Muscle layer of duodenum (tissue), 2 donors: ENCODE data around the gene WBP4.

Experiments
- H3K27ac ChIP-seq: one replicate; pipeline ENCODE4 v1.7.0; 2013; ENCODE audit warnings: mild to moderate bottlenecking, low read length
- H3K27me3 ChIP-seq: one replicate; pipeline ENCODE4 v1.7.0; 2013; ENCODE audit warnings: low read depth, mild to moderate bottlenecking, control low read depth, low read length
- H3K36me3 ChIP-seq, 2 donors: one replicate each; pipeline ENCODE4 v1.7.0; 2013; ENCODE audit warnings: low read length in 2 of 2, control low read depth in 1 of 2, mild to moderate bottlenecking in 1 of 2; ENCODE audit not compliant: insufficient read depth in 2 of 2, control insufficient read depth in 1 of 2
- H3K4me1 ChIP-seq, 2 donors: one replicate each; pipeline ENCODE4 v1.7.0; 2013; ENCODE audit warnings: low read length in 2 of 2, mild to moderate bottlenecking in 2 of 2, control low read depth in 1 of 2, moderate library complexity in 1 of 2; ENCODE audit not compliant: insufficient read depth in 2 of 2, control insufficient read depth in 1 of 2
- H3K4me3 ChIP-seq, 2 donors: one replicate each; pipeline ENCODE4 v1.7.0; 2013; ENCODE audit warnings: low read length in 2 of 2, low read depth in 1 of 2, mild to moderate bottlenecking in 1 of 2
- H3K9me3 ChIP-seq, 2 donors: one replicate each; pipeline ENCODE4 v1.7.0; 2013; ENCODE audit warnings: low read length in 2 of 2, control low read depth in 1 of 2, mild to moderate bottlenecking in 1 of 2; ENCODE audit not compliant: control insufficient read depth in 1 of 2
- donor health status: healthy.

WBP4 gene

DNA sequence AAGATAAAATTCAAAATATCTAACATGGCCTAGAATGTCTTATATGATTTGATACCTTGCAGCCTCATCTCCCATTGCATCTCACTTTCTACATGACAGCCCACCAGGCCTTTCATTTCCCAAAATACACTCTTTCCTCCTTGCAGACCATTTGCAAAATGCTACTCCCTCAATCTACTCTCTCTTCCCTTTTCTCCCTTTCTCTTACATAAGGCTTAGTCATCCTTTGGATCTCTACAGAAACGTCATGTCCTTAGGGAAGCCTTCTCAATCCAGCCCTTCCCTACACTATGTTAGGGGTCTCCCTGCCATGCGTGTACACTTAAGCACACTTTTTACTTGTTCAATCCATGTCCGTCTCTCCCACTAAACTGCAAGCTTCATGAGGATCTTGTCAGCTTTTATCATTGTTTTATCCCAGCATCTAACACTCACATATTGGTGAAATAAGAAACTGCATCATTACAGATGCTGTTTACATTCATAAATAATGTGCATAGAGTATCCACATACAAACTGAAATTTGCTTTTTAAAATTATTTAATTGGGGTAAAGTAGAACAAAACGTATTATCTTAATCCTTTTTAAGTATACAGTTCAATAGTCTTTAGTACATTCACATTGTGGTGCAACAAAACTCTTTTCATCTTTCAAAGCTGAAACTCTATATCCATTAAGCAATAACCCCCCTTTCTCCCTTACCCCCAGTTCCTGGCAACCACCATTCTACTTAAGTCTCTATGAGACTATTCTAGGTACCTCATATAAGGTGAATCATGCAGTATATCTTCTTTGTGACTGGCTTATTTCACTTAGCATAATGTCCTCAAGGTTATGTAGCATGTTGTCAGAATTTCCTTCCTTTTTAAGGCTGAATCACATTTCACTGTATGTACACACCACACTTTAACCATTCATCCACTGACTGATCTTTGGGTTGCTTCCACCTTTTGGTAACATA is 11.5 kb upstream of the WBP4 start:
- Histone ChIP-seq H3K36me3 (no peaks in the 10 kb centered on the region), H3K9me3 (no peaks in the 10 kb centered on the region), H3K27me3 (no peaks in the 10 kb centered on the region), H3K4me3 (no peak overlapping the region), H3K4me1 (peaks cover 4 to 16% of the 10 kb centered on the region in 2 donors), H3K27ac (no peak overlapping the region)

DNA sequence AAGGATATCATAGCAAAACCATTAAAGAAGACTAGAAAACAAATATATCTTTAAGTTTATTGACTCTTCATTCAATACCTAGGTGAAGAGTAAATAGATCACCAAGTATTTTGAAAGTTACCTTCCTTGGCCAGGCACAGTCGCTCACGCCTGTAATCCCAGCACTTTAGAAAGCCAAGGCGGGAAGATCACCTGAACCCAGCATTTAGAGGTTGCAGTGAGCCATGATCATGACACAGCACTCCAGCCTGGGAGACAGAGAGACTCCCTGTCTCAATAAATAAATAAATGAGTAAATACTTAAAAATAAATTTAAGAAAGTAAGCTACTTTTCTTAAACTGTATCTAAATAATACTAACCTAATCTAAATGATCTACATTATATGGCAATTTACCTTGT is 8.9 kb upstream of the WBP4 start:
- H3K27ac ChIP-seq, result no peak overlapping the region
- H3K36me3 ChIP-seq, result no peaks in the 10 kb centered on the region
- no peak overlapping the region for H3K4me3 ChIP-seq
- H3K9me3 ChIP-seq, result no peaks in the 10 kb centered on the region
- no peaks in the 10 kb centered on the region for H3K27me3 ChIP-seq
- peaks cover 14 to 35% of the 10 kb centered on the region in 2 donors for H3K4me1 ChIP-seq

DNA sequence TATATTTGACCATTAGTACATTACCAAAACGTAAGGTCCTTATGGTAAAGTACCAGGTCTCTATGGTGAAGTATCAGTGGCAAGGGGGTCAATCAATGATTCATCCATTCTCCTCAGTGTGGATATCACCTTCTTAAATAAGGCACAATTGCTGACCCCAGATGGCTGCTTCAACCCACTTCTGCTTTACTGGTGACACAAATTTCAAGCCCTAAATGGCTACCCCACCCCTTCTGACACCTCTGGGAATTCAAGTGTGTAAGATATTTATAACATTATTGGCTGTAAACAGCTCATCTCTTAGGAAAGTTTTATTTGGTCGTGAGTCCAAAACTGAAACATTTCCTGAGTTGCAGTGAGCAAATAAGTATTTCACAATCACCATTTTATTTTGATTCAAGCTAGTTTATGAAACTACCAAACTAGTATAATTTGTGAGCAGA is 7.9 kb upstream of the WBP4 start:
- H3K9me3 ChIP-seq, result no peaks in the 10 kb centered on the region
- H3K4me1 ChIP-seq, result peaks cover 17 to 45% of the 10 kb centered on the region in 2 donors
- H3K4me3 ChIP-seq, result no peak overlapping the region
- no peaks in the 10 kb centered on the region for H3K27me3 ChIP-seq
- H3K36me3 ChIP-seq, result no peaks in the 10 kb centered on the region
- H3K27ac ChIP-seq, result peak overlapping the region; percentile 48

DNA sequence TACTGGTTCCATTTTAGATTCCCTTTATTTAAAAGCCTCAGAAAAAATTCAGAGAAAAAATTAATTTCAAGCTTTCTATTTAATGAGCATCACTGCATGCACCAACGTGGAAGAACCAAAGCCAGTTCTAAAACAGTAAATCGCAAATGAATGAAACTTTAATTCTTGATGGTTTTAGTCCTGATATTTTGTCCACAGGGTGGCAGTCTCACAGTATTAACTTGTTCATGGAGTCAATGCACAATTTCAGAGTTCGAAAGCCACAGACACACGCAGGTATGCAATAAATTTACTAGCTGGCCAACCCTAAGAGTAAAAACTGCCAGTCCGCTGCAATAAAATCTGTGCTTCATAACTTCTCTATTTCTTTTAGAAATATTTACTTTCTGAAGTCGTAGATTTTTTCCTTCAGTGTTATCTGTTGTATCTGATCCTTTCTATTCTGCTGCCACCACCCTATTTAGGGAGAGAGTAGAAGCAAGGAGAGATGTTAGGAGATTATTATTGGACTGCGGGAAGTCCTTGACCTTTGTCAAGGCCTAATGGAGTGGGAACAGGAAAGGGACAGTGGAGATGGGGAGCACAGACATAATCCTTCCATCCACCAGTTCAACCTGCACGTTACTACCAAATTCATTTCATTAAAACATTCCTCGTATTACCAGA is 7.0 kb upstream of the WBP4 start:
- Histone ChIP-seq H3K27ac (peak overlapping the region; percentile 37), H3K4me3 (no peak overlapping the region), H3K4me1 (peaks cover 18 to 53% of the 10 kb centered on the region in 2 donors)

DNA sequence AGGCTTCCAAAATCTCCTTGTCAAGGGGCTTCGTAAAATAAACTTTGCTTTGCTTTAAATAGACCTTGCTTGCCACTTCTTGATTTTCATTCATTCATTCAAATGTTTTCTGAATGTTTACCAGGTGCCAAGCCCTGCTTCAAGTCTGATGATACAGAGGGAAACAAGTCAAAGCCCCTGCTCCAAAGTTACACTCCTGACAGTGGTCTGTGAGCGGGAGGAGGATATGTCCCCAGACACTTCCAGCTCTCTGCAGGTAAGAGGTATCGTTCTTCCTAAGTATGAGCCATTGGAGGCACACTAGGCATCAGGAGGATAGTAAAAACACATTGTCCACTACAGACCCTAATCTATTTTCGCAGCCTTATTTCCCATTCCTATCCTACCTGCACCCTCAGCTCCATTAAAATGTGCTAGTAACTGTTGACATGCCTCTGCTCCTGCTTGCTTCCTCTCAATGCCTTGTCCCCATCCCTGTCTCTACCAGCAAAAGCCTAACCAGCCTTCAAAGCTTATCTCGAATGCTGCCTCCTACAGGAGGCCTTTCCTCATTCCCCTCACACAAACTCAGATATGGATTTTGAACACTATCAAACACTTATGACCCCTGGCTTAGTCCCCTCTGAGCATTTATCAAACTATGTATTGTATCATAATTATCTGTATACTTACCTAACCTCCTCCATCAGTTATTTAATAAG is 6.2 kb upstream of the WBP4 start:
- Histone ChIP-seq H3K9me3 (no peaks in the 10 kb centered on the region), H3K27ac (peak overlapping the region; percentile 27), H3K4me1 (peaks cover 18 to 49% of the 10 kb centered on the region in 2 donors), H3K4me3 (no peak overlapping the region), H3K36me3 (no peaks in the 10 kb centered on the region), H3K27me3 (no peaks in the 10 kb centered on the region)

More for the DNA sequence above, 7.0 kb upstream of the WBP4 start:
- Histone ChIP-seq H3K9me3 (no peaks in the 10 kb centered on the region), H3K36me3 (no peaks in the 10 kb centered on the region), H3K27me3 (no peaks in the 10 kb centered on the region)

DNA sequence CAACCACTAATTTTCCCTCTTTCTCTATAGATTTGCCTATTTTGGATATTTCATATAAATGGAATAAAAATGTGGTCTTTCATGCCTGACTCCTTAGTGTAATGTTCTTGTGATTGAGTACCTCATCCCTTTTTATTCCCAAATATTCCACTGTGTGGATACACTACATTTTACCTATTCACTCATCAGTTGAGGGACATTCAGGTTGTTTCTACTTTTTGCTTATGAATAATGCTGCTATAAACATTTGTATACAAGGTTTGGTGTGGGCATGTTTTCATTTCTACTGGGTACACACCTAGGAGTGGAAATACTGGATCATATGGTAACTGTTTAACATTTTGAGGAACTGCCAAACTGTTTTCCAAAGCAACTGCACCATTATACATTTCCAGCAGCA is 5.1 kb upstream of the WBP4 start:
- no peaks in the 10 kb centered on the region for H3K27me3 ChIP-seq
- H3K36me3 ChIP-seq, result peaks cover 0 to 8% of the 10 kb centered on the region in 2 donors
- peaks cover 18 to 46% of the 10 kb centered on the region in 2 donors for H3K4me1 ChIP-seq
- H3K9me3 ChIP-seq, result no peaks in the 10 kb centered on the region
- H3K27ac ChIP-seq, result no peak overlapping the region
- H3K4me3 ChIP-seq, result no peak overlapping the region

DNA sequence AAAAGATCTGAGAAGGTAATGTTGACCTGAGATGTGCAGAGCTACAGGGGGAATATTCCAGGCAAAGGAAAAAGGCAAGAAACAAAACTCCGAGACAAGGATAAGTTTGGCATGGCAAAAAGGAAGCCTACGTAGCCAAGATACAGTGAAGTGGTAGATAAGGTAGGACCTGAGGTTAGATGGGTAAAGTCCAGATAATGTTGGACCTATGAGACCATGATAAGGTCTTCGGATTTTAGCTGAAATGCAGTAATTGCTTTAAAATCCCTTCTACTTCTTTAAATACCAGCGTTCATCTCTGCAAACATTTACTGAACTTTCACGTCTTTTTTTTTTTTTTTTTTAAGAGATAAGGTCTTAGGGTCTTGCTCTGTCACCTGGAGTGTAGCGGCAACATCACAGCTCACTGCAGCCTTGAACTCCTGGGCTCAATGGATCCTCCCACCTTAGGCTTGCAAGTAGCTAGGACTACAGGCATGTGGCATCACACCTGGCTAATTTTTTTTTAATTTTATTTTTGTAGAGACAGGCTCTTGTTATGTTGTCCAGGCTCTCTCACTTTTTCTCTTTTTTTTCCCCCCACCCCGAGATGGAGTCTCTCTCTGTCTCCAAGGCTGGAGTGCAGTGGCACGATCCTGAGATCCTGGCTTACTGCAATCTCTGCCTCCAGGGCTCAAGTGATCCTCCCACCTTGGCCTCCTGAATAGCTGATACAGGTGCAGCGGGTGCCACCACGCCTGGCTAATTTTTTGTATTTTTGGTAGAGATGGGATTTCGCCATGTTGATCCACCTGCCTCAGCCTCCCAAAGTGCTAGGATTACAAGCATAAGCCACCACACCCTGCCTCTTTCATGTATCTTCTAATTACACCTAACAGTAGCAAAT is 4.2 kb upstream of the WBP4 start:
- H3K27me3 ChIP-seq, result no peaks in the 10 kb centered on the region
- no peak overlapping the region for H3K27ac ChIP-seq
- H3K36me3 ChIP-seq, result peaks cover 0 to 17% of the 10 kb centered on the region in 2 donors
- H3K4me1 ChIP-seq, result peaks cover 18 to 45% of the 10 kb centered on the region in 2 donors
- no peaks in the 10 kb centered on the region for H3K9me3 ChIP-seq
- peak overlapping the region in 1 of 2 donors; percentile 21 for H3K4me3 ChIP-seq

DNA sequence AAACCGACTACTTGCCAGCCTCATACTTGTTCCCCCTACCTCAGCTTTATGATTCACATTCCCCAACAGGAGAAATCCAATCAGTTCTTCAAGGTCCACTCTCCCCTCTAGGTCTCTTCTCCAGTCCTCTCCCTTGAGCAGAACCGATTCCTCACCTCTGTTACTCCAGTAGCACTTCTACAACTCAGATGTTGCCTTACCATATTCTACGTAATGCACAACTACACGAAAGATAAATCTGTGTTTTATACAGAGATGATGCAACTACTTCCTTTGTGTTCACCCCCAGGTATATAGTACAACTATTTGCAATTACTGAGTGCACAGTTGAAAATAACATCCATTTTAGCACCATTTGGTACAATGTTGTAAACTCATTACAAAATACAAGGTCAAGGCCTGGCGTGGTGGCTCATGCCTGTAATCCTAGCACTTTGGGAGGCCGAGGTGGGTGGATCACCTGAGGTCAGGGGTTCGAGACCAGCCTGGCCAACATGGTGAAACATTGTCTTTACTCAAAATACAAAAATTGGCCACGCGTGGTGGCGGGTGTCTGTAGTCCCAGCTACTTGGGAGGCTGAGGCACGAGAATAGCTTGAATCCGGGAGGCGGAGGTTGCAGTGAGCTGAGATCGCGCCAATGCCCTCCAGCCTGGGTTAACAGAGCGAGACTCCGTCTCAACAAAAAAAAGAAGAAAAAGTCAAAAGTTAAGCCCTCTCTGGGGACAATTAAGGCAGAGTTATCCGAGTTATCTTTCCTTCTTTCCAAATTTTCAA is 2.8 kb upstream of the WBP4 start:
- Histone ChIP-seq H3K27ac (peak overlapping the region; percentile 99), H3K4me1 (peaks cover 25 to 55% of the 10 kb centered on the region in 2 donors), H3K4me3 (peak overlapping the region; percentile 71 to 88), H3K9me3 (no peaks in the 10 kb centered on the region), H3K27me3 (no peaks in the 10 kb centered on the region), H3K36me3 (peaks cover 0 to 28% of the 10 kb centered on the region in 2 donors)

DNA sequence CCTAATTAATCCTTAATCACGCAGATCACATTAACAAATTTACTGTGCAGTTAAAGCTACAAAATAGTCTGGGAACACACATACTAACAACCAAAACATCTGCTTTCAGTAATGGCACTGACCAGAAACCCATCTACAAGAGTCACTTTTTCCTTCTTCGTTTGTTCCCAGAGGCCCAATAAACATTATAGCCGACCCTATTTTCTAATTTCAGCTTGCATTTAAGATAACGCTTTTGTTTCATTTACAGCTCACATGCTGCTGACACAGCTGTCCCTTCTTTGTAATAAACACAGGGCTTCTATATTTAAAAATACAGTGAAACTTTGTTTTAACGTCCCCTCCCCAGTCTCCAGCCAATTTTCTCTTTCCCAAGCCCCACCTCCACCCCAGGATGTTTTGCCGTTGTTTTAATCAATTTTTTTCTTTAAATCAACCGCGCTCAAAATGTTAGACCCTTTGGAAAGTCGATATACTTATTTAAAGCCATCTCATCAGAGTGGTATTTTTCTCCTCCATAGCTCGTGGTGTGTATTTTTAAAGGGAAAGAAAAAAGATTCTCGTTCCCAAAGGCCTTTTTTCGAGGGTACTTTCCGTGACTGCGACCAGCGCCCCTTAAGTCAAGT is 1.7 kb upstream of the WBP4 start:
- H3K36me3 ChIP-seq, result peaks cover 0 to 28% of the 10 kb centered on the region in 2 donors
- peak overlapping the region; percentile 99 for H3K27ac ChIP-seq
- H3K4me1 ChIP-seq, result peaks cover 34 to 62% of the 10 kb centered on the region in 2 donors

More for the DNA sequence above, 1.7 kb upstream of the WBP4 start:
- Histone ChIP-seq H3K27me3 (no peaks in the 10 kb centered on the region), H3K4me3 (peak overlapping the region; percentile 71 to 88), H3K9me3 (no peaks in the 10 kb centered on the region)
